NCI-H187 treated with DMSO at 0.1 percent for 48 hours (cell line): ENCODE data around the gene RELN.
"Not testable (repeated sequence)": the region's sequence is repeated elsewhere in the genome, so short reads cannot be mapped to it uniquely, and the experiment has no call there.

Experiments
- DNase-seq: peaks from one replicate; lab custom pipeline; 2025; lab: John Stamatoyannopoulos, UW

The RELN gene

DNA sequence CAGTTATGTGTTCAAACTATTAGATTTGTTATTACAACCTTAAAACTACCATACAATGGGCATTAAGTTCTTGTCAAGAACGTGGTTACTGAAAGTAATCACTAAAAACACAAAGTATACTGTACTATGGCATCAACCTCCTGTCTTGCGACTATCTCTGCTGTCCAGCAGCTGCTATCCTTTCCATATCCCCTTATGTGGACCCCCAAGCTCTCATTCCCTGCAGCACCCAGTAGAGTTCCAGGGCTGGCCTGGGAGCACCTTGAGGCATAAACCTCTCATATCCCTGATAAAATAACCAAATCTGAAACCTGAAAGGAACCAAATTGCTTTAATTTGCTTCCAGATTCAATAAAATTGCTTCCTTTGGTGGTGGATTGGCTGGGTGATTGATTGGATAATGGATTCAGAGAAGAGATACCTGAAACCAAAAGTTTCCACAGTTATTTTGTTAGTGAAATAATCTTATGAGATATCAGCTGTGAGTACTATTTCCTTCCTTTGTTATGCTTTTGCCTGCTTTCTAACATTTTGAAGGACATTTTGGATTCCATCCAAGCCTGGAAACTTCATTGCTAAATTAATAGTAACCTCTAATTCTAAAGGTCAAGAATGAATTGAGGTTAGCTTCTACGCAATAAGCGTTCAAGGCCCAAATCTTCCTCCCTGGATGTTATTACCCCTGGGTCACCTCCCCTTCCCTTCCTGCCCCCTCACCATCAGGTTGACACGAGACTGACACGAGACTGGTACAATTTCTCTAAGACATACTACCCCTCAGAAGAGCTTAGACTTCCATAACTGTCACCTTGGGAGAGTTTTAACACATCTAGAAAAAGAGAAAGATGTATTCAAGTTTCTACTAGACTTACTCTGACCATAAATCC is 48.8 kb downstream of the RELN start:
- no peak for DNase-seq

GRCh38 chr7:103937680-103938079 is 51.8 kb downstream of the RELN start:
- DNase-seq: no peak

DNA sequence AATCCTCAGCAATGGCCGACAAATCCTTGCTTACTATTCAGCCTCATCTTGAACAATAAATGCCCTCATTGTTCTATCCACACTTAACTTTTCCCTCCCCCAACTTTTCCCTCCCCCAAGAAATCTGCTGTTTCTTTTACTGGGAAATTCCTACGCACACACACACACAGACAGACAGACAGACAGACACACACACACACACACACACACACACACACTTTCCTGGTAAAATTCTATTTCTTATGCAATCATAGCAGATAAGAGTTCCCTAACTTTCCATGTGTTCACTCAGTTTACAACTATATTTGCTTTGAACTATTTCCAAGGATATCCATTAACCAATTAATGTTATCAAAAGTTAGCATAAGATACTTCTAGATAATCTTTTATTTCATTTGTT is 52.9 kb downstream of the RELN start:
- DNase-seq: no peak

GRCh38 chr7:103934508-103934907 is 55.0 kb downstream of the RELN start:
- DNase-seq: no peak

DNA sequence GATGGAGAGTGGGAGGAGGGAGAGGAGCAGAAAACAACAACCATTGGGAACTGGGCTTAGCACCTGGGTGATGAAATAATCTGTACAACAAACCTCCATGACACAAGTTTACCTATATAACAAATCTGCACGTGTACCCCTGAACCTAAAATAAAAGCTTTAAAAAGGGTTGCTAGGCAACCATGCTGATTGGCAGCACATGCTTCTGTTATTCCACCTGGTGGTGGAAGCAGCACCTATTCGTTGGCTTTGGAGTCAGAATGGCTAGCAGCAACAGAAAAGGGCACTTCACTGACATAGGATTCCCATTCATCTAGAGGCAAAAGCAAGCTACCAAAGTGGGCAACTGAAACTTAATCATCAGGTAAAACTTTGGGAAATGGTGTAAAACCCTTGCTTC is 57.1 kb downstream of the RELN start:
- DNase-seq: no peak

- no peak for DNase-seq
Observed at GRCh38 chr7:103929901-103930311, 59.6 kb downstream of the RELN start.

GRCh38 chr7:103928581-103928980 is 60.9 kb downstream of the RELN start:
- DNase-seq: no peak

GRCh38 chr7:103924184-103924583 is 65.3 kb downstream of the RELN start:
- no peak for DNase-seq

- no peak for DNase-seq
Observed at GRCh38 chr7:103922407-103922806, 67.1 kb downstream of the RELN start.

DNA sequence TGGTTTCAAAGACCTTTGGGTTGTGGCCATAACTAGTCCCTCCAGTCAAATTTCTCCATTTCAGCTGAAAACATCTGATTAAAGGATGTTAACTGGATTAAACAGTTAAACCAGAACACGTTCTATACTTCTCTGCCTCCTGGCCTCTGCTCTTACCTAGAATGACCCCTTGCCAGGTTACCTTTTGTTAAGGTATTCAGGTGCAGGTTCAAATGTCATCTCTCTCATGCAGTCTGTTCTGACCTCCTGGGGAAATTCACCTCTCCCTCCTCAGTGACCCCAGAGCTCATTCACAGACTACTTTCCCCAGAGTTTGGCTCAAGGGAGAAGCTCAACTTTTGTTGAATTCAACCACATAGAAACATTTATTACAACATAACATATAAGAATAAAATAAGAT is 67.8 kb downstream of the RELN start:
- DNase-seq: no peak

DNA sequence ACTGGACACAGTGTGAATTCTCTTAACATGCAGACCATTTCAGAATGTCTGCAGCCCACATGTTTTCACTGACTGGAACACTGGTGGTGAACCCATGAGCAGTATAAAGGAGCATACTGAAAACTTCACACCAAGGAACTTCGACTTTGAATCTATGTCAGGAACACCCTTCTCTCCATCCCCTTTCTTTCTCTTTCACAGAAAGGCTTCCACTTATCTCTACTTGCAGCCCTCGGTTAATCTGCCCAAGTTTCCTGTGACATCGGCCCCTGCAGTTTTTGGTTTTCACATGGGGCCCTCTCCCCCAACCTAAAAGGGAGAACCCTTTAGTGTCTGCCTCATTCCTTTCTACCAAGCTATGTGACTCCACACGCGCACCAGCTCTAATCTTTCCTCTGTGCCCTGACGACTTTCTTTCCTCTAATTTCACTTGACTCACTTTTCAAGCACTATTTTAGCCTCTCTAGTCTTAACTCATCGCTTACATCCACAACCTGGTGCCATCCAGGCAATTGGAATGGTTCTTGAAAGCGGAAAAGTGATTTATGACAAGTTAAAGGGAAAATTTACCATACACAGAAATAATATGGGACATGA is 70.1 kb downstream of the RELN start:
- DNase-seq: no peak

DNA sequence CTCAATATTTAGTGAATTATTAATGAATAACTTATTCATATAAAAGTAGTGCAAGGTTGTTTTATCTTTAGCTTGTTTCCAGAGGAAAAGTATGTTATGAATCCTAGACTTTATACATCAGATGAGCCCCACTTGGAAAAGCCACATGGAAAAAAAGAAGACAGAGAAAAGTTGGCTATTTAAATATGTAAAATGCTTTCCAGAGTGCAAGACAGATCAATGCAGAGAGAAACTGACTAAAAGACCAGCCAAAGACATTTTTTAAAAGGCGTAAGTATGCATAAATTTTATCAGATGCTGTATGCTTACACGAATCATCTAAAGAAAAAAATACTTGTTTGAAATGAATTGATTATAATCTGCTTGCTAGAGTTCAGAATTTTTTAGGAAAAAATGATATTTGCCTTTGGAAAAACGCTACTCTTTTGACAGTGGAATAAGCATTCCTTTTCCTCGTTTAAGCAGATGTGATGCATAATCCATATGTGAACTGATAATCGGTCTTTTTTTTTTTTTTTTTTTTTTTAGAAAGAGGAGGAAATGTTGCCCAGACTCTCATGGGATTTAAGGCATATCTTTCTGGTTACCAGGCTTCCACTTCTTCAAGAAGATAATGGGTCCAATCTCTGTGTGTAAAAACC is 70.7 kb downstream of the RELN start:
- DNase-seq: no peak

DNA sequence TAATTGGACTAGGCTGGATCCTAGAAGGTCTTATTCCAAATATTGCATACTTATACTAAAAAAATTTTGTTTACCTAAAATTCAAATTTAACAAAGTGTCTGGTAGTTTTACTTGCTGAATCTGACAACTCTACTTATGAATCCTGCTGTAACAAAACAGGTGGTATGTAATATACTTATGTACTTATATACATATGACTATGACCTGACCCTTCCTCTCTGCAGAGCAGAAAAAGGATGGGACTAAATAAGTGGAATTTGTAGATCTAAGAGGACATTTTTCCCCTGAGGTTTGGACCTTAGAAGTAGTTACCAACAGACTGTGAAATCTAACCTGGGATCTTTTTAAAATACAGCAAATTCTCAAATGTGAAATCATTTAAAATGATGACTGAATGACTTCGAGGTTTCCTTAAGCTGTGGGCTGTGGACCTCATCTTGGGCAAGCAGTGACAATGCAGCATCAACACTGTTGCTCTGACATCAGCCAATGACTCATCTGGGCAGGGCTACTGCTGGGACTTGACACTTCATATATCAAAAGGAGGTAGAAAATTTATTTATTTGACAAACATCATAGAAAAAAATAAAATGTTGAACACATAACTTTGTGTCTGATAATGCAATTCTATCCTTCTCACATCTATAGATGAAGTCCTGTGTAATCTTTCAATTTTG is 73.6 kb downstream of the RELN start:
- DNase-seq: no peak

DNA sequence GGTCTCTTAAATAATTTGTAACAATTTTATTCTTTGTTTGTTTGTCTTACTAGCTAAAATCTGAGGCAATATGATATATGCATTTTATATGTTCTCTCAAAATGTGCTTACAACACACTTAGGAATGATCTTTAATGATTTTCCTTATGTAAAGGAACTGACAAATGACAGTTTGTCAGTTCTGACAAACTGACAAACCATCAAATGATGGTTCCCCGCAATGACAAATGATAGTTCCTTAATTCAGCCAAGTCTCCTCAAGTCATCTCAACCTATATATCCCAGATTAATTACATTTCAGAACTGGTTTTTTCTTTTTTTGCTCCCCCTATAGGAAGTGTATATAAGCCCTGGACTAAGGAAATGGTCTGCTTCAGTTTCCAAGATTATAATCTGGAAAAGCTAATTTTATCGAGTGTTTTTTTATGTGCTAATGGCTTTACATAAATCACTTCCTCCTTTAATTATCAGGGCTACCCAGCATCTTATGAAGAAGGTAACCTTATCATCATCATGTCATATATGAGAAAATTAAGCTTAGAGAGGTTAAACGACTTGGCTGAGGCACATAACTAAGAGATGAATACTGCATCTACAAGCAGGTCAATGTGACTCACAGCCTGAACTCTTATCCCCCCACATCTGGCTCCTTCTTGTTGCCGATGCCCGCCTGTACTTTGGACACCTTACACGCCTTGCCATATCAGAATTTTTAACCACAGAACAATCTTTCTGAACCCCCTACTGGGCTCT is 75.1 kb downstream of the RELN start:
- DNase-seq: no peak

DNA sequence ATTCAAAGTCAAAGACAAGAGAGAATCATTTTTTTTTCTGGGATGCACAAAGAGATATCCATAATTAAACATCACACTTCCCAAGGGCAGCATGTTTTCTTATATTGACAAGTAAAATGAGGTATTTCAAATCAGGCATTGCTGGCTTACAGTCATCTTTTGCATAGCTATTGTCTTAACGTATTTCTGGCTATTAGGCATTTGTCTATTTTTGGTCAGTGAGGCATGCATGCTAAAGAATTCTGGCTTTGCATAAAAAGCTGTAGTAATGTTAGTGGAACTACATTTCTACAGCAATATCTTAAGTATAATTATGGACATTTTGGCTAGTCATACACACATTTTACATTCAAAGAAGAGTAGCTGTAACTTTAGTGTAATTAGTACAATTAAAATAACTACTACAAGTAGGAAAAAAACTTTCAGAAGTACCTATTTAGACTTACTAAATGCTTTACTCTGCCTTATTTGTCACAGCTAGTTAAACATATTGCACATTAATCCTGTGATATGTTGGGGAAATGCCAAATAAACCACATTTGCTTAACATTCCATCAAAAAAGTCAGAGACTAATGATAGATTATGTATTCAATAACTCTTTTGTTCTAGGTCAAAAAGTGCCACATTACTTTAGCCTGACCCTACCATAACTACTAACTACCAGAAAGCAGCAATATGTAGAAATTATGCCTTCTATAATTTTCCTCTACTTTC is 76.4 kb downstream of the RELN start:
- no peak for DNase-seq

DNA sequence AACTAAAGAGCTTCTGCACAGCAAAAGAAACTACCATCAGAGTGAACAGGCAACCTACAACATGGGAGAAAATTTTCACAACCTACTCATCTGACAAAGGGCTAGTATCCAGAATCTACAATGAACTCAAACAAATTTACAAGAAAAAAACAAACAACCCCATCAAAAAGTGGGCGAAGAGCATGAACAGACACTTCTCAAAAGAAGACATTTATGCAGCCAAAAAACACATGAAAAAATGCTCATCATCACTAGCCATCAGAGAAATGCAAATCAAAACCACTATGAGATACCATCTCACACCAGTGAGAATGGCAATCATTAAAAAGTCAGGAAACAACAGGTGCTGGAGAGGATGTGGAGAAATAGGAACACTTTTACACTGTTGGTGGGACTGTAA is 78.4 kb downstream of the RELN start:
- not testable (repeated sequence) for DNase-seq

- no peak for DNase-seq
Observed at GRCh38 chr7:103905997-103906396, 83.5 kb downstream of the RELN start.

GRCh38 chr7:103902917-103903316 is 86.5 kb downstream of the RELN start:
- DNase-seq: no peak

GRCh38 chr7:103896826-103897225 is 92.6 kb downstream of the RELN start:
- DNase-seq: not testable (repeated sequence)

DNA sequence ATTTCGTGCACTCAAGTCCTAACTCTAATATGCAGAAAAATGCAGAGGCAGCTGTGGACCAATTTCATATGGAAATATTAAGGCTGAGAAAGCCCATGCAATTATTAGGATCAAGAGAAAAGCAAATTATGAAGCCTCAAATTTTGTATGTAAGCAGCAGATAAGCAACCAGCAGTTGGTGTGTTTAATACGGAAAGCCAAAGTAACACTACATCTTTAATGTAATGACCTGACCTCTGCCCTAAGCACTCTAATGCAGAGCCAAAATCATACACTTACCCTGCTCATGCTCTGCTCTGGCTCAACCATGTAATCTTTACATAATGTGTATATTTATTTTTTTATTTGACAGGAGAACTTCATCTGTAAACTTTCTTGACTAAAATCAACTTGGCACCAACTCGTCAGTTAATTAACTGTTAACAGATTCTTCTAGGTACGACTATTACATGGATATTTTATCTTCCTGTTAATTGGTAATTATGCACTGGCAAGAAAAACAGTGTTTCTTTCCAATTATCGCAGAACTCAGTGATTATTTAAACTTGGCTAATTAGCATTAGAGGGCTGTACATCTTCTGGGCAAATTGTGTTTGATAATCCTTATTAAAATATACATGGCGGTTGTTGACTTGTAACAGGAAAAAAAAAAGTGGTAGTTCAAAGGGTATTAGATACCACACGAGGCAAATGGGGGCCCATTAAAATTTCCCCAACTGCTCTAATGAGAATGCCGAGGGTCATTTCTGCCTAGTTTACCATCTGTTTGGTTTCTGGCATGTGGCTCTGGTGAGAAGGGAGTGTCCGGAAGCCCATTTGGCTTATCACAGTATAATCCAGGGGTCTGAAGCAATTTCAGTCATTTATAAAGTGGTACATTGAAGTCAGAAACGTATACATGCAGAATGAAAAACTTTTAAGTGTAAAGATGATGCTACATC is 94.5 kb downstream of the RELN start:
- no peak for DNase-seq
